MM.1S (cell line): ENCODE results near the gene PM20D1.

Experiments used
- DNase-seq: peaks from one replicate; pipeline ENCODE4 v3.0.0-alpha.2; 2015
- H2AFZ ChIP-seq: fragments of 300-600 bp; sonication (generic); 2 replicates; pipeline ENCODE4 v1.6.0; 2016; ENCODE audit warnings: antibody characterized with exemption, low read length
- H3F3A ChIP-seq: fragments of 300-600 bp; sonication (generic); 2 replicates; pipeline ENCODE4 v1.6.1; 2016; ENCODE audit warnings: mild to moderate bottlenecking, antibody characterized with exemption, low read length, moderate library complexity, mixed read lengths; ENCODE audit not compliant: insufficient read depth
- H3K27ac ChIP-seq: fragments of 300-600 bp; sonication (generic); 2 replicates; pipeline ENCODE4 v1.5.1; 2016; ENCODE audit warnings: mild to moderate bottlenecking, low read length
- H3K27me3 ChIP-seq: fragments of 300-600 bp; sonication (generic); replicated peaks from 2 replicates; pipeline ENCODE4 v1.6.0; 2016; ENCODE audit warnings: low read length; ENCODE audit not compliant: insufficient read depth
- H3K36me3 ChIP-seq: fragments of 300-600 bp; sonication (generic); replicated peaks from 2 replicates; pipeline ENCODE4 v1.6.1; 2016; ENCODE audit warnings: mild to moderate bottlenecking, low read length, mixed read lengths; ENCODE audit not compliant: insufficient read depth
- H3K4me1 ChIP-seq: fragments of 300-600 bp; sonication (generic); 2 replicates; pipeline ENCODE4 v1.6.1; 2016; ENCODE audit warnings: low read length, mixed read lengths
- H3K4me2 ChIP-seq: fragments of 300-600 bp; sonication (generic); 2 replicates; pipeline ENCODE4 v1.6.0; 2016; ENCODE audit warnings: low read depth, low read length
- H3K4me3 ChIP-seq: fragments of 300-600 bp; sonication (generic); 2 replicates; pipeline ENCODE4 v1.5.1; 2016; ENCODE audit warnings: low read length, mixed read lengths
- H3K79me2 ChIP-seq: fragments of 300-600 bp; sonication (generic); 2 replicates; pipeline ENCODE4 v1.6.1; 2016; ENCODE audit warnings: mixed run types, low read length, mixed read lengths
- H3K9ac ChIP-seq: fragments of 300-600 bp; sonication (generic); 2 replicates; pipeline ENCODE4 v1.6.1; 2016; ENCODE audit warnings: low read length, mixed read lengths
- H3K9me2 ChIP-seq: fragments of 300-600 bp; sonication (generic); replicated peaks from 2 replicates; pipeline ENCODE4 v1.6.1; 2016; ENCODE audit warnings: mild to moderate bottlenecking, low read length, mixed read lengths; ENCODE audit not compliant: insufficient read depth
- H3K9me3 ChIP-seq: fragments of 300-600 bp; sonication (generic); replicated peaks from 2 replicates; pipeline ENCODE4 v1.6.1; 2016; ENCODE audit warnings: mild to moderate bottlenecking, low read length, mixed read lengths; ENCODE audit not compliant: insufficient read depth
- H4K20me1 ChIP-seq: fragments of 300-600 bp; sonication (generic); 2 replicates; pipeline ENCODE4 v1.6.1; 2016; ENCODE audit warnings: mild to moderate bottlenecking, low read length, moderate library complexity, mixed read lengths; ENCODE audit not compliant: insufficient read depth
- EZH2 ChIP-seq: fragments of 300-600 bp; sonication (generic); optimal IDR thresholded peaks from 2 replicates; pipeline ENCODE3; 2017; ENCODE audit warnings: low read depth, mild to moderate bottlenecking, antibody characterized with exemption, low read length, mixed read lengths
- EZH2phosphoT487 ChIP-seq: fragments of 300-600 bp; sonication (generic); IDR thresholded peaks from 2 replicates; pipeline ENCODE4 v1.6.1; 2018; ENCODE audit warnings: antibody characterized with exemption, low read length
- TF ChIP-seq, protein P1 (sequence below): fragments of 300-600 bp; sonication (generic); IDR thresholded peaks from 2 replicates; pipeline ENCODE4 v1.5.1; 2016; ENCODE audit warnings: antibody characterized with exemption, low read length, mixed read lengths

The PM20D1 gene

DNA sequence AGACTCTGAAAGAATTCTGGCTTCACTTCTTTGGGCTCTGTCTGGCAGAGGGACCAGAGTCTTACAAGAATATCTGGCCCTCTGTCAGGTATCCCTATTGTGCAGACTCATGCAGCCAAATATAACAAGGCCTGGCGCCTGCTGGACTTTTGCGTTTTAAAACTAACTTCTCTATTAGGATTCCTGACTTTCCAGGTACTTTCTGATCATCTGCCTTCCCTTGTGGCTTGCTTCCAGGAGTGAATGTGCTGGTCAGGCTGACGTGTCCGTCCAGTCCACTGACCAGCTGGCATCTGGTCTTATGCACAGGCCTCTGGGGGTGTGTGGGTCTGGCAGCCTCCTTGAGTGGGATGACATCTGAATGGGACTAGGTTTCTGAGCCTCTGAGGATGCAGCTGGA, 66.0 kb downstream of the PM20D1 start:
- H3K27ac ChIP-seq = no peak overlapping the region
- TF ChIP-seq EZH2 = no peak
- TF ChIP-seq, protein P1, sequence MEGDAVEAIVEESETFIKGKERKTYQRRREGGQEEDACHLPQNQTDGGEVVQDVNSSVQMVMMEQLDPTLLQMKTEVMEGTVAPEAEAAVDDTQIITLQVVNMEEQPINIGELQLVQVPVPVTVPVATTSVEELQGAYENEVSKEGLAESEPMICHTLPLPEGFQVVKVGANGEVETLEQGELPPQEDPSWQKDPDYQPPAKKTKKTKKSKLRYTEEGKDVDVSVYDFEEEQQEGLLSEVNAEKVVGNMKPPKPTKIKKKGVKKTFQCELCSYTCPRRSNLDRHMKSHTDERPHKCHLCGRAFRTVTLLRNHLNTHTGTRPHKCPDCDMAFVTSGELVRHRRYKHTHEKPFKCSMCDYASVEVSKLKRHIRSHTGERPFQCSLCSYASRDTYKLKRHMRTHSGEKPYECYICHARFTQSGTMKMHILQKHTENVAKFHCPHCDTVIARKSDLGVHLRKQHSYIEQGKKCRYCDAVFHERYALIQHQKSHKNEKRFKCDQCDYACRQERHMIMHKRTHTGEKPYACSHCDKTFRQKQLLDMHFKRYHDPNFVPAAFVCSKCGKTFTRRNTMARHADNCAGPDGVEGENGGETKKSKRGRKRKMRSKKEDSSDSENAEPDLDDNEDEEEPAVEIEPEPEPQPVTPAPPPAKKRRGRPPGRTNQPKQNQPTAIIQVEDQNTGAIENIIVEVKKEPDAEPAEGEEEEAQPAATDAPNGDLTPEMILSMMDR = no peak
- TF ChIP-seq EZH2phosphoT487 = no peak
- no peaks in the 10 kb centered on the region for H3F3A ChIP-seq
- DNase-seq = no peak
- H3K4me2 ChIP-seq = no peak overlapping the region
- H3K36me3 ChIP-seq = no peaks in the 10 kb centered on the region
- no peaks in the 10 kb centered on the region for H3K9me2 ChIP-seq
- H3K4me1 ChIP-seq = no peaks in the 10 kb centered on the region
- no peaks in the 10 kb centered on the region for H4K20me1 ChIP-seq
- no peaks in the 10 kb centered on the region for H3K9me3 ChIP-seq
- H3K9ac ChIP-seq = no peak overlapping the region
- H3K27me3 ChIP-seq = no peaks in the 10 kb centered on the region
- no peak overlapping the region for H2AFZ ChIP-seq
- H3K4me3 ChIP-seq = no peak overlapping the region
- H3K79me2 ChIP-seq = no peaks in the 10 kb centered on the region

DNA sequence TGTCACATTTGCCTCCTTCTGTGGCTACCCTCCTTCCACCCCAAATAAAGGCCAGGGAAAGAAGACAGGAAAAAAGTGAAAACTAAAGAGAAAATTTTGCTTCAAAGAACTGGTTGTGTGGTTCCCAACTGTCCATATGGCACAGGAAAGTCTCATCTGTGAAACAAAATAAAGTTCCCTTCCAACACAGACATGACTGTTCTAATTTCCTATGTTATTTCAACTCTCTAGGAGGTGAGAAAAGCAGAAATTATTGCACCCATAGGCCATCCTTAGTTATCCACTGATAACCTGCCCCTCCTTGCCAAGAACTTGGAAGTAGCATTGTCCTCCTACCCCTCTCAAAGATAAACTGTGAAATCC, 66.5 kb downstream of the PM20D1 start:
- TF ChIP-seq, protein P1 = no peak
- no peak for TF ChIP-seq EZH2
- TF ChIP-seq EZH2phosphoT487 = no peak
- no peak overlapping the region for H3K27ac ChIP-seq
- H3F3A ChIP-seq = no peaks in the 10 kb centered on the region
- H4K20me1 ChIP-seq = no peaks in the 10 kb centered on the region
- no peaks in the 10 kb centered on the region for H3K36me3 ChIP-seq
- H3K9ac ChIP-seq = no peak overlapping the region
- H2AFZ ChIP-seq = no peak overlapping the region
- no peaks in the 10 kb centered on the region for H3K9me2 ChIP-seq
- no peaks in the 10 kb centered on the region for H3K9me3 ChIP-seq
- no peaks in the 10 kb centered on the region for H3K27me3 ChIP-seq
- no peak for DNase-seq
- no peak overlapping the region for H3K4me3 ChIP-seq
- H3K4me2 ChIP-seq = no peak overlapping the region
- no peaks in the 10 kb centered on the region for H3K79me2 ChIP-seq
- no peaks in the 10 kb centered on the region for H3K4me1 ChIP-seq

DNA sequence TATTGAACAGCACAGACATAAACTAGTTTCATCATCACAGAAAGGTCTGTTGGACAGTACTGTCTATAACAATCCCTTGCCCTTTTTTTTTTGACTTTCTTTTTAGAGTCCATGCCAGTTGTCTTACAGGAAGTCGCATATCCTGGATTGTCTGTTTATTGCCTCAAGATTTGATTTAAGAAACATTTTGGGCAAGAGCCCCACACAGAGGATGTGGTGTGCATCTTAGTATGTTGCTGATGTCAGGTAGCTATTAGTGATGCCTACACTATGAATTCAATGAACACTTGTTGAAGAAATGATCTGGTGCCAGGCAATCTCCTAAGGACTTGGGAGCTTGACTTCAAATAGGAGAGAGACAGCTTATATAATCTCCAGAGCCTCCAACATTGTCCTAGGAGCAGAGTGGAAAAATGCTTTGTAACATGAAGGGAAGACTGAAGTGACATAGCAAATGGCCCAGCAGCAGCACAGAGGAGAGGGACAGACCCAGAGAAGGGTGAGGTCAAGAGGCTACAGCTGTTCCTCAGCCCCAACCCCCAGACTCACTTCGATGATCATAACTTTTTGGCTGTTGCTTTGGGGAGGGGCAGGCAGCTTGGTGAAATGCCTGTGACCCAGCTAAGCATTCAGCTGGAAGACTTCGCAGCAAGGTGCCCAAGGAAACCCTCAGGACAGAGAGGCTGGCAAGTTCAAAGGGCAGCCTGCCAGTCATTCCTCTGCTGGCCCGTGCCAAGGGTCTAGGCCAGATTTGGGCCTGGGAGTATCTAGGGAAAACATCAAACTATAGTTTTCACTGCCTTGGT, 67.1 kb downstream of the PM20D1 start:
- no peak for DNase-seq
- TF ChIP-seq EZH2 (no peak), EZH2phosphoT487 (no peak)
- TF ChIP-seq, protein P1 = no peak
- no peaks in the 10 kb centered on the region for H3K79me2 ChIP-seq
- H4K20me1 ChIP-seq = no peaks in the 10 kb centered on the region
- no peaks in the 10 kb centered on the region for H3K9me2 ChIP-seq
- no peaks in the 10 kb centered on the region for H3K27me3 ChIP-seq
- no peaks in the 10 kb centered on the region for H3K4me1 ChIP-seq
- no peak overlapping the region for H2AFZ ChIP-seq
- no peak overlapping the region for H3K4me2 ChIP-seq
- no peak overlapping the region for H3K4me3 ChIP-seq
- H3F3A ChIP-seq = no peaks in the 10 kb centered on the region
- H3K9ac ChIP-seq = no peak overlapping the region
- H3K27ac ChIP-seq = no peak overlapping the region
- no peaks in the 10 kb centered on the region for H3K9me3 ChIP-seq
- no peaks in the 10 kb centered on the region for H3K36me3 ChIP-seq
